Mesenchymal stem cell (in vitro differentiated cells and primary cell): ENCODE measurements around the gene CRIP2.

ENCODE experiments used
- DNase-seq: peaks from one replicate; pipeline ENCODE4 v3.0.0-alpha.2; 2013
- H2AFZ ChIP-seq: one replicate; pipeline ENCODE4 v1.6.1; 2013; ENCODE audit warnings: low read depth, mild to moderate bottlenecking, control low read depth, inconsistent platforms, low read length, moderate library complexity
- H2AK5ac ChIP-seq: 2 replicates; pipeline ENCODE4 v1.6.1; 2013; ENCODE audit warnings: low read length, moderate library complexity, mild to moderate bottlenecking, inconsistent platforms; ENCODE audit not compliant: severe bottlenecking
- H2BK120ac ChIP-seq: one replicate; pipeline ENCODE4 v1.6.1; 2013; ENCODE audit warnings: low read depth, mild to moderate bottlenecking, inconsistent platforms, low read length, moderate library complexity
- H2BK12ac ChIP-seq, 2 experiments: one replicate each; pipeline ENCODE4 v1.6.1; 2013; ENCODE audit warnings: inconsistent platforms in 2 of 2, low read length in 2 of 2, mild to moderate bottlenecking in 2 of 2, moderate library complexity in 2 of 2, control low read depth in 1 of 2
- H2BK15ac ChIP-seq: one replicate; pipeline ENCODE4 v1.6.1; 2013; ENCODE audit warnings: mild to moderate bottlenecking, low read depth, inconsistent platforms; ENCODE audit not compliant: poor library complexity, severe bottlenecking
- H2BK5ac ChIP-seq: 2 replicates; pipeline ENCODE4 v1.6.1; 2013; ENCODE audit warnings: low read depth, mild to moderate bottlenecking, low read length, control low read depth, inconsistent platforms; ENCODE audit not compliant: poor library complexity, severe bottlenecking
- H3K14ac ChIP-seq, 2 experiments: one replicate each; pipeline ENCODE4 v1.6.1; 2013; ENCODE audit warnings: inconsistent platforms in 2 of 2, low read length in 2 of 2, control low read depth in 1 of 2, mild to moderate bottlenecking in 1 of 2, moderate library complexity in 1 of 2
- H3K18ac ChIP-seq, 2 experiments: one replicate each; pipeline ENCODE4 v1.6.1; 2013; ENCODE audit warnings: inconsistent platforms in 2 of 2, low read length in 2 of 2, control low read depth in 1 of 2, low read depth in 1 of 2, mild to moderate bottlenecking in 1 of 2
- H3K23ac ChIP-seq, 2 experiments: one replicate each; pipeline ENCODE4 v1.6.1; 2013; ENCODE audit warnings: inconsistent platforms in 2 of 2, low read length in 2 of 2, mild to moderate bottlenecking in 2 of 2, moderate library complexity in 2 of 2, control low read depth in 1 of 2
- H3K27ac ChIP-seq: 2 replicates; pipeline ENCODE4 v1.5.1; 2013; ENCODE audit warnings: mild to moderate bottlenecking, moderate library complexity, low read length, control low read depth, inconsistent platforms; ENCODE audit not compliant: poor library complexity, severe bottlenecking
- H3K27me3 ChIP-seq, 2 experiments: 2 replicates each; pipeline versions ENCODE4 v1.6.1 to v1.7.0; 2013; ENCODE audit warnings: low read length in 2 of 2, mild to moderate bottlenecking in 2 of 2, moderate library complexity in 2 of 2, control low read depth in 1 of 2, inconsistent platforms in 1 of 2; ENCODE audit not compliant: control insufficient read depth in 1 of 2, insufficient read depth in 1 of 2
- H3K36me3 ChIP-seq, 2 experiments: 2 replicates each; pipeline versions ENCODE4 v1.6.1 to v1.7.0; 2013; ENCODE audit warnings: low read length in 2 of 2, control low read depth in 1 of 2, inconsistent platforms in 1 of 2, low read depth in 1 of 2, mild to moderate bottlenecking in 1 of 2; ENCODE audit not compliant: insufficient read depth in 2 of 2, control insufficient read depth in 1 of 2
- H3K4ac ChIP-seq, 2 experiments: one replicate each; pipeline ENCODE4 v1.6.1; 2013; ENCODE audit warnings: inconsistent platforms in 2 of 2, low read length in 2 of 2, mild to moderate bottlenecking in 2 of 2, moderate library complexity in 2 of 2, control low read depth in 1 of 2, low read depth in 1 of 2
- H3K4me1 ChIP-seq: 2 replicates; pipeline ENCODE4 v1.6.1; 2013; ENCODE audit warnings: low read depth, low read length, control low read depth; ENCODE audit not compliant: control insufficient read depth, insufficient read depth
- H3K4me2 ChIP-seq: 2 replicates; pipeline ENCODE4 v1.6.1; 2013; ENCODE audit warnings: low read length, mild to moderate bottlenecking, inconsistent platforms; ENCODE audit not compliant: poor library complexity, severe bottlenecking
- H3K4me3 ChIP-seq, 2 experiments: 2 replicates each; pipeline versions ENCODE4 v1.5.1 to v1.7.0; 2013; ENCODE audit warnings: low read length in 2 of 2, mild to moderate bottlenecking in 2 of 2, control low read depth in 1 of 2, low read depth in 1 of 2; ENCODE audit not compliant: insufficient read depth in 1 of 2
- H3K79me1 ChIP-seq: replicated peaks from 2 replicates; pipeline ENCODE4 v1.6.1; 2013; ENCODE audit warnings: mild to moderate bottlenecking, control low read depth, low read length, inconsistent platforms; ENCODE audit not compliant: poor library complexity, severe bottlenecking
- H3K9ac ChIP-seq: 2 replicates; pipeline ENCODE4 v1.7.0; 2013; ENCODE audit warnings: mild to moderate bottlenecking, low read length, moderate library complexity
- H3K9me3 ChIP-seq: 2 replicates; pipeline ENCODE4 v1.7.0; 2013; ENCODE audit warnings: mild to moderate bottlenecking, low read length; ENCODE audit not compliant: control insufficient read depth
- H4K8ac ChIP-seq: one replicate; pipeline ENCODE4 v1.6.1; 2013; ENCODE audit warnings: inconsistent platforms, mild to moderate bottlenecking, low read length, moderate library complexity
- H4K91ac ChIP-seq: one replicate; pipeline ENCODE4 v1.6.1; 2013; ENCODE audit warnings: mild to moderate bottlenecking, low read length, inconsistent platforms
- WGBS: methylation state at CpG from one replicate; pipeline ENCODE4 v1.1.7; 2013; ENCODE audit warnings: mixed read lengths; 5-methylcytosine and 5-hydroxymethylcytosine counted together

Gene CRIP2

DNA sequence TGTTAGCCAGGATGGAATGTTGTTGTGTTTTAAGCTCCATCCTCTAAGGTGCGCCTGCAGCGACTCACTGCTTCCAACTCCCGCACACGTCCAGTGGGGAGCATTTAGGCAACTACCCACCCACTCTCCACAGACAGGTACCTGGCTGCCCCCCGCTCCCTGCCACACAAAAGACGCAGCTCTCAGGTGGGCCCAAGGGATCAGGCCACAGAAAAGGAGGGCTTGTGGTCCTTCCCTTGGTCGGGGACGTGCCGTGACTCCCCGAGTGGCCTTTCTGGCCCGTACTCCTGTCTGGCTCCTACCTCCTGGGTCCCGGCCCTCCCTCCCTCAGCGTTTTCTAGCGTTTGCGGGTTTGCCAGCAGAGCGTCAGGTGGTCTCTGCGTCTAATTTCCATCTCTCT, 32.6 kb downstream of the CRIP2 start:
- 85% methylated on average over 17 of the region's 17 CpGs for WGBS
- no peak overlapping the region for H3K14ac ChIP-seq
- no peaks in the 10 kb centered on the region for H3K9me3 ChIP-seq
- no peaks in the 10 kb centered on the region for H3K36me3 ChIP-seq
- H2BK15ac ChIP-seq = no peak overlapping the region
- H2BK120ac ChIP-seq = no peak overlapping the region
- no peak overlapping the region for H3K4me2 ChIP-seq
- H3K4me1 ChIP-seq = peaks cover 2% of the 10 kb centered on the region
- no peak overlapping the region for H2BK12ac ChIP-seq
- no peak overlapping the region for H2AK5ac ChIP-seq
- no peaks in the 10 kb centered on the region for H3K79me1 ChIP-seq
- no peak for DNase-seq
- H2BK5ac ChIP-seq = no peak overlapping the region
- H2AFZ ChIP-seq = no peak overlapping the region
- no peak overlapping the region for H3K4me3 ChIP-seq
- no peak overlapping the region for H3K18ac ChIP-seq
- peaks cover 4 to 45% of the 10 kb centered on the region in 2 experiments for H3K27me3 ChIP-seq
- H4K91ac ChIP-seq = no peak overlapping the region
- H3K23ac ChIP-seq = no peak overlapping the region
- no peak overlapping the region for H3K27ac ChIP-seq
- H3K9ac ChIP-seq = no peak overlapping the region
- no peak overlapping the region for H3K4ac ChIP-seq
- no peak overlapping the region for H4K8ac ChIP-seq

DNA sequence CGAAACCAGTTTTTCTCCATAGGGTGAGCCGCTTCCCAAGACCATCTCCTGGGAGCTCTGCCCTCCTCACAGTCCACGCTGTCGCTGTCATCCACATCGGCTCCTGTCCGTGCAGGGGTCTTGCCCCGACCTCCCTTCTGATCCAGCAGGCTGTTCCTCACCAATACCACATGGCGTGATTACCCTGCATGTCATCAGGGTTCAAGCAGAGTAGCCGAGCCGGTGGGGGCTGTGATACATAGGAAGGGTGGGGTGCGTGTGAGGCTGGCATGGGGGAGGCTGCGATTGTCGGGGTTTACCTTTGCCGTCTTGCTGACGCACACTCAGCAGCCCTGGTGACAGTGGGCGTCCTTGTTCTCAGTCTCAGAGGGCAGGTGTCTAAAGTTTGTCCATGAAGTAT, 33.4 kb downstream of the CRIP2 start:
- no peaks in the 10 kb centered on the region for H3K36me3 ChIP-seq
- H2AFZ ChIP-seq = no peak overlapping the region
- peaks cover 4 to 49% of the 10 kb centered on the region in 2 experiments for H3K27me3 ChIP-seq
- no peaks in the 10 kb centered on the region for H3K9me3 ChIP-seq
- H3K4me1 ChIP-seq = peaks cover 2% of the 10 kb centered on the region
- H4K8ac ChIP-seq = no peak overlapping the region
- no peak overlapping the region for H3K18ac ChIP-seq
- no peak overlapping the region for H3K27ac ChIP-seq
- no peak overlapping the region for H2AK5ac ChIP-seq
- H3K79me1 ChIP-seq = no peaks in the 10 kb centered on the region
- no peak overlapping the region for H4K91ac ChIP-seq
- H3K4me2 ChIP-seq = no peak overlapping the region
- H3K23ac ChIP-seq = no peak overlapping the region
- no peak for DNase-seq
- H3K4me3 ChIP-seq = no peak overlapping the region
- no peak overlapping the region for H2BK15ac ChIP-seq
- H3K14ac ChIP-seq = no peak overlapping the region
- no peak overlapping the region for H2BK120ac ChIP-seq
- WGBS = 90% methylated on average over 16 of the region's 16 CpGs
- no peak overlapping the region for H2BK5ac ChIP-seq
- H3K9ac ChIP-seq = no peak overlapping the region
- H3K4ac ChIP-seq = no peak overlapping the region
- H2BK12ac ChIP-seq = no peak overlapping the region

DNA sequence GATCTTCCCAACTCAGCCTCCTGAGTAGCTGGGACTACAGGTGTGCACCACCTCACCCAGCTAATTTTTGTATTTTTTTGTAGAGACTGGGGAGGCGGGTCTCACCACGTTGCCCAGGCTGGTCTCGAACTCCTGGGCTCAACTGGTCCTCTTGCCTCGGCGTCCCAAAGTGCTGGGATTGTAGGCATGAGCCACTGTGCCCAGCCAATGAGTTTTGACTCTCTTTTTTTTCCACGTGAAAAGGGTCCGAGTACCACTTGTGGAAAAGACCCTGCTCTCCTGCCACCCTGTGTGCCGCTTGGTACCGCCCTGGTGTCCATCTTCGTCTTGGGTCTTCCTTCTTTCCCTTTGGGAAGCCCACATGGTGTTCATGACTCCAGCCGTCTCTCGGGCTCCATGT, 34.0 kb downstream of the CRIP2 start:
- H3K36me3 ChIP-seq = no peaks in the 10 kb centered on the region
- H3K27me3 ChIP-seq = peaks cover 4 to 54% of the 10 kb centered on the region in 2 experiments
- H3K27ac ChIP-seq = no peak overlapping the region
- H2BK12ac ChIP-seq = no peak overlapping the region
- H3K23ac ChIP-seq = no peak overlapping the region
- H3K4me1 ChIP-seq = peaks cover 2% of the 10 kb centered on the region
- no peak overlapping the region for H3K18ac ChIP-seq
- no peak overlapping the region for H2AFZ ChIP-seq
- H3K4me2 ChIP-seq = no peak overlapping the region
- 83% methylated on average over 12 of the region's 12 CpGs for WGBS
- H3K79me1 ChIP-seq = no peaks in the 10 kb centered on the region
- H3K4ac ChIP-seq = no peak overlapping the region
- no peak overlapping the region for H2AK5ac ChIP-seq
- no peak overlapping the region for H2BK120ac ChIP-seq
- H3K9ac ChIP-seq = no peak overlapping the region
- no peak for DNase-seq
- H4K8ac ChIP-seq = no peak overlapping the region
- H3K14ac ChIP-seq = no peak overlapping the region
- no peak overlapping the region for H4K91ac ChIP-seq
- H3K9me3 ChIP-seq = no peaks in the 10 kb centered on the region
- no peak overlapping the region for H2BK15ac ChIP-seq
- no peak overlapping the region for H2BK5ac ChIP-seq
- H3K4me3 ChIP-seq = no peak overlapping the region

DNA sequence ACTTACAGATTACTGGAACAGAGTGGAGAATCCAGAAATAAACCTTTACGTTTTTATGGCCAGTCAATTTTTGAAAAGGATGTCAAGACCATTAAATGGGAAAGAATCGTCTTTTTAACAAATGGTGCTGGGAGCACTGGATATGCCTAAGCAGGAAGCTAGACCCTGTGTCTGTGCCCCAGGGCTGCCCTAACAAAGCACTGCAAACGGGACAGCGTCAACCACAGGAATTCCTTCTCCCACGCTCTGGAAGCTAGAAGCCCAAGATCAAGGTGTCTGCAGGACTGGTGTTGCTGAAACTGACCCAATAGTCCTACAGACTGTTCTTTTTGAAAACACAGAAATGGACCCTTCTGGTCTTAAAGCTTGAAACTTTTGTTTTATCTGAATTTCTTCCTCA, 42.5 kb downstream of the CRIP2 start:
- Histone ChIP-seq H3K9me3 (peaks cover 3% of the 10 kb centered on the region), H3K4me1 (no peaks in the 10 kb centered on the region), H4K8ac (no peak overlapping the region), H2BK5ac (no peak overlapping the region), H3K4me3 (no peak overlapping the region), H3K9ac (no peak overlapping the region), H2BK12ac (no peak overlapping the region), H3K18ac (no peak overlapping the region), H2BK120ac (no peak overlapping the region), H3K36me3 (no peaks in the 10 kb centered on the region), H3K23ac (no peak overlapping the region), H3K27ac (no peak overlapping the region), H2BK15ac (no peak overlapping the region), H3K14ac (no peak overlapping the region), H3K27me3 (peaks cover 5 to 51% of the 10 kb centered on the region in 2 experiments), H2AFZ (no peak overlapping the region), H3K4me2 (no peak overlapping the region), H3K4ac (no peak overlapping the region), H4K91ac (no peak overlapping the region), H2AK5ac (no peak overlapping the region), H3K79me1 (no peaks in the 10 kb centered on the region)
- no peak for DNase-seq
- 63% methylated on average over 5 of the region's 5 CpGs for WGBS
